ENCODE data around the gene ZBTB16.

GRCh38 chr11:114039551-114039950 is 20.0 kb upstream of the ZBTB16 start:
- TF ChIP-seq, protein P1, sequence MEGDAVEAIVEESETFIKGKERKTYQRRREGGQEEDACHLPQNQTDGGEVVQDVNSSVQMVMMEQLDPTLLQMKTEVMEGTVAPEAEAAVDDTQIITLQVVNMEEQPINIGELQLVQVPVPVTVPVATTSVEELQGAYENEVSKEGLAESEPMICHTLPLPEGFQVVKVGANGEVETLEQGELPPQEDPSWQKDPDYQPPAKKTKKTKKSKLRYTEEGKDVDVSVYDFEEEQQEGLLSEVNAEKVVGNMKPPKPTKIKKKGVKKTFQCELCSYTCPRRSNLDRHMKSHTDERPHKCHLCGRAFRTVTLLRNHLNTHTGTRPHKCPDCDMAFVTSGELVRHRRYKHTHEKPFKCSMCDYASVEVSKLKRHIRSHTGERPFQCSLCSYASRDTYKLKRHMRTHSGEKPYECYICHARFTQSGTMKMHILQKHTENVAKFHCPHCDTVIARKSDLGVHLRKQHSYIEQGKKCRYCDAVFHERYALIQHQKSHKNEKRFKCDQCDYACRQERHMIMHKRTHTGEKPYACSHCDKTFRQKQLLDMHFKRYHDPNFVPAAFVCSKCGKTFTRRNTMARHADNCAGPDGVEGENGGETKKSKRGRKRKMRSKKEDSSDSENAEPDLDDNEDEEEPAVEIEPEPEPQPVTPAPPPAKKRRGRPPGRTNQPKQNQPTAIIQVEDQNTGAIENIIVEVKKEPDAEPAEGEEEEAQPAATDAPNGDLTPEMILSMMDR (CRISPR knock-in tag; IDR thresholded peaks at IDR 0.05) = no peak
- TF ChIP-seq HMGXB4 (CRISPR knock-in tag; IDR thresholded peaks at IDR 0.05; ENCODE audit: borderline replicate concordance in 1 of 2, low read depth in 1 of 2) (no peak), ZNF589 (CRISPR knock-in tag; conservative IDR thresholded peaks at IDR 0.05) (no peak), HCFC1 (IDR thresholded peaks at IDR 0.05; ENCODE audit: low read depth, low read length) (no peak), CENPBD1 (CRISPR knock-in tag; IDR thresholded peaks at IDR 0.05; ENCODE audit: borderline replicate concordance, low read depth) (no peak), YY1 (IDR thresholded peaks at IDR 0.05; ENCODE audit: insufficient read depth, insufficient replicate concordance, low read depth, low read length) (no peak), CEBPB (IDR thresholded peaks at IDR 0.05; ENCODE audit: borderline replicate concordance, low read depth, low read length) (no peak), SNRNP70 (IDR thresholded peaks at IDR 0.05; ENCODE audit: low read depth, low read length) (no peak), ZNF501 (CRISPR knock-in tag; IDR thresholded peaks at IDR 0.05) (no peak), LCORL (IDR thresholded peaks at IDR 0.05) (no peak), LCORL (CRISPR knock-in tag; IDR thresholded peaks at IDR 0.05) (no peak), JUND (CRISPR knock-in tag; IDR thresholded peaks at IDR 0.05) (no peak), SIN3A (IDR thresholded peaks at IDR 0.05; ENCODE audit: borderline replicate concordance, low read depth, low read length) (no peak)
- TF ChIP-seq, protein P2, sequence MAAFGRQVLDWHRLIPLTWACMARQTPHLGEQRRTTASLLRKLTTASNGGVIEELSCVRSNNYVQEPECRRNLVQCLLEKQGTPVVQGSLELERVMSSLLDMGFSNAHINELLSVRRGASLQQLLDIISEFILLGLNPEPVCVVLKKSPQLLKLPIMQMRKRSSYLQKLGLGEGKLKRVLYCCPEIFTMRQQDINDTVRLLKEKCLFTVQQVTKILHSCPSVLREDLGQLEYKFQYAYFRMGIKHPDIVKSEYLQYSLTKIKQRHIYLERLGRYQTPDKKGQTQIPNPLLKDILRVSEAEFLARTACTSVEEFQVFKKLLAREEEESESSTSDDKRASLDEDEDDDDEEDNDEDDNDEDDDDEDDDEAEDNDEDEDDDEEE (CRISPR knock-in tag; IDR thresholded peaks at IDR 0.05) = no peak

All from HepG2 (cell line).